Gastrocnemius medialis (tissue), 4 donors: ENCODE data around the gene SRGAP3. TPM values are rescaled to one million over a fixed set of nuclear protein-coding genes. Genes with fewer than 3 reads are reported as not detected.

Experiments used
- ATAC-seq, 2 donors: fragments of 150-250 bp; one replicate each; pipeline ENCODE4 v1.9.1; 2016
- DNase-seq, 2 donors: peaks; one replicate each; pipeline ENCODE4 v3.0.0-alpha.2; 2019
- H3K27ac ChIP-seq, 4 donors: fragments of 200-600 bp; sonication (generic); 1 replicate in 1 of 4; 2 replicates in 3 of 4; pipeline ENCODE4 v1.5.1; 2016 to 2018; ENCODE audit warnings: mild to moderate bottlenecking in 2 of 4, moderate library complexity in 1 of 4
- H3K27me3 ChIP-seq, 3 donors: fragments of 200-600 bp; sonication (generic) in 2 of 3; 1 replicate in 1 of 3; 2 replicates in 2 of 3; pipeline versions ENCODE4 v1.5.1 to v1.6.0; 2016 to 2019; ENCODE audit warnings: mild to moderate bottlenecking in 1 of 3, moderate library complexity in 1 of 3
- H3K36me3 ChIP-seq, 2 donors: fragments of 200-600 bp; sonication (generic) in 1 of 2; one replicate each; pipeline ENCODE4 v1.5.1; 2017 to 2018
- H3K4me1 ChIP-seq, 2 donors: fragments of 200-600 bp; sonication (generic) in 1 of 2; one replicate each; pipeline ENCODE4 v1.5.1; 2016 to 2017; ENCODE audit warnings: mild to moderate bottlenecking in 2 of 2
- H3K4me3 ChIP-seq, 4 donors: fragments of 200-600 bp; sonication (generic) in 3 of 4; 1 replicate in 1 of 4; 2 replicates in 3 of 4; pipeline ENCODE4 v1.5.1; 2016 to 2019; ENCODE audit warnings: mild to moderate bottlenecking in 2 of 4
- H3K9me3 ChIP-seq, 3 donors: fragments of 200-600 bp; sonication (generic) in 2 of 3; 1 replicate in 1 of 3; 2 replicates in 2 of 3; pipeline ENCODE4 v1.5.1; 2016 to 2019
- CTCF ChIP-seq, 5 experiments: fragments of 450-650 bp in 3 of 5; fragments of 200-600 bp in 2 of 5; sonication (generic) in 2 of 5; IDR thresholded peaks in 4 of 5; conservative IDR thresholded peaks in 1 of 5; 1 replicate in 4 of 5; 2 replicates in 1 of 5; pipeline ENCODE4 v1.5.1; 2016 to 2019; ENCODE audit warnings: antibody characterized with exemption in 5 of 5, mild to moderate bottlenecking in 3 of 5, moderate library complexity in 3 of 5
- POLR2A ChIP-seq, 2 donors: fragments of 450-650 bp; IDR thresholded peaks; one replicate each; pipeline ENCODE4 v1.6.1; 2017; ENCODE audit warnings: antibody characterized with exemption in 2 of 2, mild to moderate bottlenecking in 2 of 2, moderate library complexity in 2 of 2
- in situ Hi-C, 4 donors: fragments of 200-750 bp; cut with MboI; loops; one replicate each; pipeline versions ENCODE4 v1.15.0 to v1.8.0; 2017; ENCODE audit warnings: low sequenced_read_pairs in 4 of 4
- intact Hi-C: fragments of 100-400 bp; cut with DNase I; formaldehyde crosslinking; loops from one replicate; pipeline ENCODE4 v1.15.1; 2023; ENCODE audit warnings: low total_unique reads
- total RNA-seq, 4 donors: library from RNA; depleted of rRNA; stranded (reverse); fragments of >200 nt; gene quantifications; one replicate each; pipeline versions ENCODE4 v1.1.0 to v1.2.3, GENCODE V29; 2016

The SRGAP3 gene
- total RNA-seq, 4 donors from 2014 or later: 1.3 to 2.3 (median 1.8) TPM

- Histone ChIP-seq H3K9me3 (no peaks in the 10 kb centered on the region), H3K4me3 (no peak overlapping the region), H3K27ac (peak overlapping the region in 1 of 4 donors; percentile 17), H3K4me1 (peaks cover 0 to 12% of the 10 kb centered on the region in 2 donors), H3K27me3 (no peaks in the 10 kb centered on the region), H3K36me3 (no peaks in the 10 kb centered on the region)
- in situ Hi-C loops (no loop called here), intact Hi-C loops (no loop called here)
- DNase-seq (no peak), ATAC-seq (peak in 1 of 2 donors; percentile 64)
- TF ChIP-seq POLR2A (IDR thresholded peaks at IDR 0.05) (no peak), CTCF (IDR thresholded peaks at IDR 0.05 in 4 of 5, conservative IDR thresholded peaks at IDR 0.05 in 1 of 5) (no peak)
Observed at GRCh38 chr3:9125278-9125951, 124.0 kb downstream of the SRGAP3 start.

DNA sequence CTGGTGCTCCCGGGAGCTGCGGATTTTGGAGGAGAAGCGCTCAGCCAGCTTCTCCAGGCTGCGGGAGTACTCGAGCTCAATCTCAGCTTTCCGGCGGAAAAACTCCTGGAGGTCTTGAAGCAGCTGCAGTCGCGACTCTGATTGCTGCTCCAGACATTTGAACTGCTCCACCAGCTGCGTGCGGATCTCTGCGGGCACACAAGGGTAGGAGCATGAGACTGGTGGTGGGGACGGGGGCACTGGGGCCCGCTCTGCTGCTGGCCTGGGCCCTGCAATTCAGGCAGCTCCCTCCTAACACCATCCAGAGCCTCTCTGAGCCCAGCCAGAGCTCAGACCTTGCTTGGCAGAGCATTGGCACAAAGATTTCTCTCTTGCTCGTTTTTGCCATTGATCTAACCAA lies 124.7 kb downstream of the SRGAP3 start:
- intact Hi-C loops: no loop called here
- Histone ChIP-seq H3K27me3 (no peaks in the 10 kb centered on the region), H3K36me3 (no peaks in the 10 kb centered on the region), H3K27ac (no peak overlapping the region), H3K4me3 (no peak overlapping the region), H3K4me1 (peaks cover 0 to 12% of the 10 kb centered on the region in 2 donors), H3K9me3 (no peaks in the 10 kb centered on the region)
- in situ Hi-C loops: no loop called here
- no peak for DNase-seq
- TF ChIP-seq POLR2A (IDR thresholded peaks at IDR 0.05) (no peak), CTCF (IDR thresholded peaks at IDR 0.05 in 4 of 5, conservative IDR thresholded peaks at IDR 0.05 in 1 of 5) (no peak)
- no peak for ATAC-seq

GRCh38 chr3:9123840-9124239 lies 125.6 kb downstream of the SRGAP3 start:
- ATAC-seq: no peak
- peaks cover 0 to 12% of the 10 kb centered on the region in 2 donors for H3K4me1 ChIP-seq
- intact Hi-C loops: no loop called here
- no peaks in the 10 kb centered on the region for H3K27me3 ChIP-seq
- H3K36me3 ChIP-seq: no peaks in the 10 kb centered on the region
- TF ChIP-seq POLR2A (IDR thresholded peaks at IDR 0.05) (no peak), CTCF (IDR thresholded peaks at IDR 0.05 in 4 of 5, conservative IDR thresholded peaks at IDR 0.05 in 1 of 5) (no peak)
- no peak overlapping the region for H3K27ac ChIP-seq
- H3K9me3 ChIP-seq: no peaks in the 10 kb centered on the region
- in situ Hi-C loops: no loop called here
- DNase-seq: no peak
- no peak overlapping the region for H3K4me3 ChIP-seq

GRCh38 chr3:9122732-9123364 lies 126.6 kb downstream of the SRGAP3 start:
- Histone ChIP-seq H3K9me3 (no peaks in the 10 kb centered on the region), H3K4me1 (peaks cover 0 to 12% of the 10 kb centered on the region in 2 donors), H3K27ac (no peak overlapping the region), H3K4me3 (no peak overlapping the region), H3K36me3 (no peaks in the 10 kb centered on the region), H3K27me3 (no peaks in the 10 kb centered on the region)
- intact Hi-C loops (no loop called here), in situ Hi-C loops (no loop called here)
- ATAC-seq (no peak), DNase-seq (no peak)
- TF ChIP-seq CTCF (IDR thresholded peaks at IDR 0.05 in 4 of 5, conservative IDR thresholded peaks at IDR 0.05 in 1 of 5): no peak
- TF ChIP-seq POLR2A (IDR thresholded peaks at IDR 0.05): no peak
